ENCODE data around the gene TMEM176A.

DNA sequence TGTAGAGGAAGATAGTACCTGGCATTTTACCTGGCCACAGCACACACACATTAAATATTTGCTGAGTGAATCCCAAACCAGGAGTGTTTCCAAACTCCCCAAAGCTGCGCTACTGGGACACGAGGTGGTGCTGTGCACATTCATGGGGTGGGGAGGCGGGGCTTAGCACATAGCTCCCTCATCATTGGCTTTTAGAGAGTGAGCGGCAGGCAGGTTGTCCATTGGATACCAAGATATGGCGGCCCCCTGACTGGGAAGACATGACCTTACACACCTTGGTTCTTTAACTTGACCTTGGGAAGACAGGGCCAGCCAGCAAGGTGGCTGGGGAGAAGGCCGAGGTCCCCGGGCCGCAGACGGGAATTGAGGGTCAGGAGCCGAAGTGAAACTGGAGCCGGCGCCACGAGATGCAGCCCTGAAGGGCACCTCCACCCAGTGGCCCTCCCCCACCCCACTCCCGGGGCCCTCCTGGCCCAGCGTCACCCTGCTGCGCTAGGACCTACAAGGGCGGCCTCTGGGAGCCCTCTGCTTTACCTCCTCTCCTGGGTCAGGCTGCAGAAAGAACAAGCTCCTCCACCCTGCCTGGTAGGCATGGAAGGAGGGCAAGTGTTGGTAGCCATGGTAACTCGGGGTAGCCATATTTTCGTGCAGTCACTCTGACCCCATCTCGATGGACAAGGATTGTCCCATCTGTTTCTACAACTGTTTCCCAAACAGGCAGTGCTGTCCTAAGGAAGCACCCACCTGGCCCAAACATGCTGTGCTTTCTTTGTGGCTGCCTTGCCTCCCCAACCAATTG is 24.0 kb downstream of the TMEM176A start:
- TF ChIP-seq, protein P1, sequence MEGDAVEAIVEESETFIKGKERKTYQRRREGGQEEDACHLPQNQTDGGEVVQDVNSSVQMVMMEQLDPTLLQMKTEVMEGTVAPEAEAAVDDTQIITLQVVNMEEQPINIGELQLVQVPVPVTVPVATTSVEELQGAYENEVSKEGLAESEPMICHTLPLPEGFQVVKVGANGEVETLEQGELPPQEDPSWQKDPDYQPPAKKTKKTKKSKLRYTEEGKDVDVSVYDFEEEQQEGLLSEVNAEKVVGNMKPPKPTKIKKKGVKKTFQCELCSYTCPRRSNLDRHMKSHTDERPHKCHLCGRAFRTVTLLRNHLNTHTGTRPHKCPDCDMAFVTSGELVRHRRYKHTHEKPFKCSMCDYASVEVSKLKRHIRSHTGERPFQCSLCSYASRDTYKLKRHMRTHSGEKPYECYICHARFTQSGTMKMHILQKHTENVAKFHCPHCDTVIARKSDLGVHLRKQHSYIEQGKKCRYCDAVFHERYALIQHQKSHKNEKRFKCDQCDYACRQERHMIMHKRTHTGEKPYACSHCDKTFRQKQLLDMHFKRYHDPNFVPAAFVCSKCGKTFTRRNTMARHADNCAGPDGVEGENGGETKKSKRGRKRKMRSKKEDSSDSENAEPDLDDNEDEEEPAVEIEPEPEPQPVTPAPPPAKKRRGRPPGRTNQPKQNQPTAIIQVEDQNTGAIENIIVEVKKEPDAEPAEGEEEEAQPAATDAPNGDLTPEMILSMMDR (conservative IDR thresholded peaks at IDR 0.05; ENCODE audit: low read depth in 2 of 2) = no peak
- TF ChIP-seq, protein P2, sequence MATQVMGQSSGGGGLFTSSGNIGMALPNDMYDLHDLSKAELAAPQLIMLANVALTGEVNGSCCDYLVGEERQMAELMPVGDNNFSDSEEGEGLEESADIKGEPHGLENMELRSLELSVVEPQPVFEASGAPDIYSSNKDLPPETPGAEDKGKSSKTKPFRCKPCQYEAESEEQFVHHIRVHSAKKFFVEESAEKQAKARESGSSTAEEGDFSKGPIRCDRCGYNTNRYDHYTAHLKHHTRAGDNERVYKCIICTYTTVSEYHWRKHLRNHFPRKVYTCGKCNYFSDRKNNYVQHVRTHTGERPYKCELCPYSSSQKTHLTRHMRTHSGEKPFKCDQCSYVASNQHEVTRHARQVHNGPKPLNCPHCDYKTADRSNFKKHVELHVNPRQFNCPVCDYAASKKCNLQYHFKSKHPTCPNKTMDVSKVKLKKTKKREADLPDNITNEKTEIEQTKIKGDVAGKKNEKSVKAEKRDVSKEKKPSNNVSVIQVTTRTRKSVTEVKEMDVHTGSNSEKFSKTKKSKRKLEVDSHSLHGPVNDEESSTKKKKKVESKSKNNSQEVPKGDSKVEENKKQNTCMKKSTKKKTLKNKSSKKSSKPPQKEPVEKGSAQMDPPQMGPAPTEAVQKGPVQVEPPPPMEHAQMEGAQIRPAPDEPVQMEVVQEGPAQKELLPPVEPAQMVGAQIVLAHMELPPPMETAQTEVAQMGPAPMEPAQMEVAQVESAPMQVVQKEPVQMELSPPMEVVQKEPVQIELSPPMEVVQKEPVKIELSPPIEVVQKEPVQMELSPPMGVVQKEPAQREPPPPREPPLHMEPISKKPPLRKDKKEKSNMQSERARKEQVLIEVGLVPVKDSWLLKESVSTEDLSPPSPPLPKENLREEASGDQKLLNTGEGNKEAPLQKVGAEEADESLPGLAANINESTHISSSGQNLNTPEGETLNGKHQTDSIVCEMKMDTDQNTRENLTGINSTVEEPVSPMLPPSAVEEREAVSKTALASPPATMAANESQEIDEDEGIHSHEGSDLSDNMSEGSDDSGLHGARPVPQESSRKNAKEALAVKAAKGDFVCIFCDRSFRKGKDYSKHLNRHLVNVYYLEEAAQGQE (IDR thresholded peaks at IDR 0.05; ENCODE audit: unreplicated experiment) = no peak
- no peak for TF ChIP-seq POLR2AphosphoS5 (IDR thresholded peaks at IDR 0.05; ENCODE audit: low read depth)
- no peak for TF ChIP-seq STAT1 (IDR thresholded peaks at IDR 0.05; ENCODE audit: unreplicated experiment)
- no peak for TF ChIP-seq EZH2phosphoT487 (IDR thresholded peaks at IDR 0.05; ENCODE audit: unreplicated experiment)
